ENCODE results near the gene TFF3.

The TFF3 gene

GRCh38 chr21:42315296-42315891 lies at the start of gene TFF3:
Gene TFF3, minus strand, starts transcription at chr21:42315409. Its CDS starts 35 bp downstream, at chr21:42315374.
- TF ChIP-seq, protein P1, sequence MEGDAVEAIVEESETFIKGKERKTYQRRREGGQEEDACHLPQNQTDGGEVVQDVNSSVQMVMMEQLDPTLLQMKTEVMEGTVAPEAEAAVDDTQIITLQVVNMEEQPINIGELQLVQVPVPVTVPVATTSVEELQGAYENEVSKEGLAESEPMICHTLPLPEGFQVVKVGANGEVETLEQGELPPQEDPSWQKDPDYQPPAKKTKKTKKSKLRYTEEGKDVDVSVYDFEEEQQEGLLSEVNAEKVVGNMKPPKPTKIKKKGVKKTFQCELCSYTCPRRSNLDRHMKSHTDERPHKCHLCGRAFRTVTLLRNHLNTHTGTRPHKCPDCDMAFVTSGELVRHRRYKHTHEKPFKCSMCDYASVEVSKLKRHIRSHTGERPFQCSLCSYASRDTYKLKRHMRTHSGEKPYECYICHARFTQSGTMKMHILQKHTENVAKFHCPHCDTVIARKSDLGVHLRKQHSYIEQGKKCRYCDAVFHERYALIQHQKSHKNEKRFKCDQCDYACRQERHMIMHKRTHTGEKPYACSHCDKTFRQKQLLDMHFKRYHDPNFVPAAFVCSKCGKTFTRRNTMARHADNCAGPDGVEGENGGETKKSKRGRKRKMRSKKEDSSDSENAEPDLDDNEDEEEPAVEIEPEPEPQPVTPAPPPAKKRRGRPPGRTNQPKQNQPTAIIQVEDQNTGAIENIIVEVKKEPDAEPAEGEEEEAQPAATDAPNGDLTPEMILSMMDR (IDR thresholded peaks at IDR 0.05; ENCODE audit: insufficient read depth, low read depth, low read length, missing control alignments), result no peak
- DNase-seq (ENCODE audit: low read depth), result peak; percentile 47
- no peak within 1 kb of the TSS for H3K4me3 ChIP-seq (ENCODE audit: low read length)

GRCh38 chr21:42364304-42364865 lies 49.2 kb upstream of the TFF3 start:
- DNase-seq (ENCODE audit: low read depth), result no peak
- H3K4me3 ChIP-seq (ENCODE audit: low read length), result no peak overlapping the region
- TF ChIP-seq, protein P1 (IDR thresholded peaks at IDR 0.05; ENCODE audit: insufficient read depth, low read depth, low read length, missing control alignments), result no peak

DNA sequence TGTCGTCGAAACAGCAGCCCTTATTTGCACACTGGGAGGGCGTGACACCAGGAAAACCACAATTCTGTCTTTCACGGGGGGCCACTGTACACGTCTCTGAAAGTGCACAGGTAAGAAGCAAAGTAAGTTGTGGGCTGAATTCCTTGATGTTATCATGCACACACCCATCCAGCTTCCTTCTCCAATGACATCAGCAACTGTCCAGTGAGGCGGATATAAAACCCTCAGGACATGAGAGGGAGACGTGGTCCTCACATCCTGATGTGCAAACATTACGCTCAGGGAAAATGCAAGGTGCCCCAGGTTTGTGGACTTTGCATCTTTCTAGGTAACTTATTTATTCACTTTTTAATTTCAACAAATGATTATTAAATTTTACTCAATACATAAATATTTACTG lies 48.1 kb upstream of the TFF3 start:
- TF ChIP-seq, protein P1 (IDR thresholded peaks at IDR 0.05; ENCODE audit: insufficient read depth, low read depth, low read length, missing control alignments), result no peak
- no peak overlapping the region for H3K4me3 ChIP-seq (ENCODE audit: low read length)
- no peak for DNase-seq (ENCODE audit: low read depth)

GRCh38 chr21:42362700-42363099 lies 47.5 kb upstream of the TFF3 start:
- no peak overlapping the region for H3K4me3 ChIP-seq (ENCODE audit: low read length)

DNA sequence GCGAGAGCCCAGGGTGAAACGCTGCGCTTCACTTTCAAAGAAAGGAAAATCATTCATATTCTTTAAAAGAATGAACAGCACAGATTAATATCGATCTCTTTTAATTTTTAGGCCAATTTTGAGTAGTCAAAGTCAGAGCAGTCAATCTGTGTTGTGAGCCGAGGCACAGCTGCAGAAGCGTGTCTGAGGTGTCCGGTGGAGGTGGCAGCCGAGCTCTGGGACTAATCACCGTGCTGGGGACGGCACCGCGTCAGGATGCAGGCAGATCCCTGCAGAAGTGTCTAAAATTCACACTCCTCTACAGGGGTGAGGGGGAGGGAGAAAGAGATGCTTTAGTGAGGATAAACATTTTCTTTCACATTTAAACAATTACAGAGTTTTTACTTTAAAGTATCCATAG lies 47.0 kb upstream of the TFF3 start:
- TF ChIP-seq, protein P1 (IDR thresholded peaks at IDR 0.05; ENCODE audit: insufficient read depth, low read depth, low read length, missing control alignments), result no peak
- no peak for DNase-seq (ENCODE audit: low read depth)
- H3K4me3 ChIP-seq (ENCODE audit: low read length), result no peak overlapping the region

More at GRCh38 chr21:42362700-42363099, 47.5 kb upstream of the TFF3 start:
- TF ChIP-seq, protein P1 (IDR thresholded peaks at IDR 0.05; ENCODE audit: insufficient read depth, low read depth, low read length, missing control alignments), result no peak
- DNase-seq (ENCODE audit: low read depth), result no peak

DNA sequence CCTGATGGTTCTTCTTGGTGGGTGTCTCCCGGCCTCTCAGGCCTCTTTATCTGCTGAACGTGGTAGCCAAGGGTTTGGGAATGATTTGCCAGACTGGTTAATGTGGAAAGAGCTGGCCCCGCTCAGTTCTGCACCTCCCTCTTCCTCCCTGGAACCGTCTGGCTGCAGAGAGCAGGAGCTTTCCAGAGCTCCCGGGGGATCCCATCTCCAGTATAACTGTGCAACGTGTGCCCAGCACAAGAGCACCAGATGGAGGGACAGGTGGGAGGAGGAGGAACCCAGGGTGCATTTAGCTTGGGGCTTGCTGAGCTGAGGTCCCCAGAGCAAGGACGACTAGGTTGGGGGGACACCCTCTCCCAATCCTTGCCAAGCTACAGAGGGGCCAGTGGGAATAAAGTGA lies 46.1 kb upstream of the TFF3 start:
- no peak overlapping the region for H3K4me3 ChIP-seq (ENCODE audit: low read length)
- TF ChIP-seq, protein P1 (IDR thresholded peaks at IDR 0.05; ENCODE audit: insufficient read depth, low read depth, low read length, missing control alignments), result no peak
- no peak for DNase-seq (ENCODE audit: low read depth)

GRCh38 chr21:42360317-42360716 lies 45.1 kb upstream of the TFF3 start:
- H3K4me3 ChIP-seq (ENCODE audit: low read length), result no peak overlapping the region
- no peak for DNase-seq (ENCODE audit: low read depth)
- TF ChIP-seq, protein P1 (IDR thresholded peaks at IDR 0.05; ENCODE audit: insufficient read depth, low read depth, low read length, missing control alignments), result no peak

Measured in epithelial cell of esophagus (primary cell).